HAP-1 (cell line): ENCODE data around the gene BEST2.

ENCODE experiments used
- DNase-seq, 2 experiments: peaks; one replicate each; pipeline ENCODE4 v3.0.0-alpha.2; 2016 to 2020; ENCODE audit warnings: low spot score in 2 of 2
- H3K27me3 ChIP-seq: fragments of 250-450 bp; sonication (Bioruptor Pico); 2 replicates; pipeline ENCODE4 v1.5.1; 2020; ENCODE audit warnings: low read depth, mild to moderate bottlenecking, moderate library complexity
- H3K36me3 ChIP-seq: fragments of 250-450 bp; sonication (Bioruptor Pico); replicated peaks from 2 replicates; pipeline ENCODE4 v1.5.1; 2020; ENCODE audit warnings: mild to moderate bottlenecking
- H3K4me1 ChIP-seq: fragments of 250-450 bp; sonication (Bioruptor Pico); 2 replicates; pipeline ENCODE4 v1.5.1; 2020; ENCODE audit warnings: mild to moderate bottlenecking
- H3K4me3 ChIP-seq: fragments of 250-450 bp; sonication (Bioruptor Pico); 2 replicates; pipeline ENCODE4 v1.5.1; 2020; ENCODE audit warnings: mild to moderate bottlenecking, moderate library complexity
- H3K9me3 ChIP-seq: fragments of 250-450 bp; sonication (Bioruptor Pico); 2 replicates; pipeline ENCODE4 v1.5.1; 2020; ENCODE audit warnings: mild to moderate bottlenecking, moderate library complexity
- in situ Hi-C: fragments of 300-500 bp; cut with MboI; formaldehyde crosslinking; loops from 3 replicates; pipeline ENCODE4 v1.14.3; 2020; ENCODE audit warnings: low sequenced_read_pairs, inconsistent platforms, mixed read lengths

The BEST2 gene

GRCh38 chr19:12737835-12738351, 13.7 kb upstream of the BEST2 start:
- no peaks in the 10 kb centered on the region; the same call in none of the 2 replicates for H3K9me3 ChIP-seq
- no peaks in the 10 kb centered on the region for H3K27me3 ChIP-seq
- in situ Hi-C loops = no loop called here
- peaks cover 19% of the 10 kb centered on the region for H3K36me3 ChIP-seq
- no peak for DNase-seq
- H3K4me3 ChIP-seq = peak overlapping the region; percentile 64
- peaks cover 9% of the 10 kb centered on the region for H3K4me1 ChIP-seq

GRCh38 chr19:12745166-12745897, 6.3 kb upstream of the BEST2 start:
- Histone ChIP-seq H3K4me3 (no peak overlapping the region), H3K36me3 (peaks cover 24% of the 10 kb centered on the region), H3K27me3 (peaks cover 10% of the 10 kb centered on the region), H3K9me3 (no peaks in the 10 kb centered on the region), H3K4me1 (no peaks in the 10 kb centered on the region)
- no peak for DNase-seq
- in situ Hi-C loops = no loop called here

DNA sequence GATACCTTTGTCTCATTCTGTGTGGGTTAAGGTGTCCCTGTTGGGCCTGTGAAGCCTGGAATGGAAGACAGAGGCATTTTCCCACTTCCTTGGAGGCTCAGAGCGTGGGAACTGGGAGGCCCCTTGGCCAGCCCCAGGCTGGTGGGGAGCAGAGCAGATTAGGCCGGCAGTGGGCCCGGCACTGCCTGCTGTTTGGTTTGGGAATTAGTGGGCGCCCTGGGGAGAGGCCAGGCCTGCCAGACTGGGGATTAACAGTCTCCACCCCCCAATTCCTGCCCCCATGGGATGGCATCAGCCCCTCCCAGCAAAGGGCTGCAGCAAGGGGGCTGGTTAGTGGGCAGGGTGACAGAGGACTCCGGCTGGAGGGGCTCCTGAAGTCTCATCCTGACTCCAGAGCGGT, 3.1 kb upstream of the BEST2 start:
- in situ Hi-C loops = no loop called here
- no peak overlapping the region for H3K4me3 ChIP-seq
- DNase-seq = no peak
- no peaks in the 10 kb centered on the region for H3K4me1 ChIP-seq
- peaks cover 38% of the 10 kb centered on the region for H3K27me3 ChIP-seq
- peaks cover 24% of the 10 kb centered on the region for H3K36me3 ChIP-seq
- H3K9me3 ChIP-seq = no peaks in the 10 kb centered on the region

DNA sequence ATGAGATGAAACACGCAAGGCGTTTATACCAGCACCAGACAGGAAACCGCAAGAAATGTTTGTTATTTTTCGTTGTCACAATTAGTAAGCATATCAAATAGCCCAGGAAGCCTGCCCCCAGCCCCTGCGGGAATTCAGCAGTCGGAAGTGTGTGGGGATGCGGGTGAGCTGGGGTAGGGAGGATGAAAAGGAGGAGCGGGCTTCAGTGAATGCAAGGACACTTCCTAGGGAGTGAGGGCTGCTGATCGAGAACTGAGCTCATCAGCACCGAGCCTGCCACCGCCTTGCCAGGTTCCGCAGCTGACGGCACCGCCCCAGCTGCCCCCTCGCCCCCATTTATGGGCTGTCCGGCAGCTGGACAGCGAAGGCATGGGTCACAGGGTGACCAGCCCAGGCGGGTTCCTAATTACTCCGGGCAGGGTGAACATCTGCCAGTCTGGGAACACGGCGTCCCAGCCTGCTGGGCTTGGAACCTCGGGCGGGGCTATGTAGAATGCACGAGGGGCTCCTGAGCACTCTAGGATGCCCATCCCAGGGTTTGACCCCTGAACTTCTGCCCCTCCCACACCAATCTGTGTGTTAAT, 1.6 kb upstream of the BEST2 start:
- DNase-seq = no peak
- Histone ChIP-seq H3K27me3 (peaks cover 40% of the 10 kb centered on the region), H3K4me3 (no peak overlapping the region), H3K4me1 (no peaks in the 10 kb centered on the region), H3K36me3 (peaks cover 18% of the 10 kb centered on the region), H3K9me3 (no peaks in the 10 kb centered on the region)
- in situ Hi-C loops = no loop called here

DNA sequence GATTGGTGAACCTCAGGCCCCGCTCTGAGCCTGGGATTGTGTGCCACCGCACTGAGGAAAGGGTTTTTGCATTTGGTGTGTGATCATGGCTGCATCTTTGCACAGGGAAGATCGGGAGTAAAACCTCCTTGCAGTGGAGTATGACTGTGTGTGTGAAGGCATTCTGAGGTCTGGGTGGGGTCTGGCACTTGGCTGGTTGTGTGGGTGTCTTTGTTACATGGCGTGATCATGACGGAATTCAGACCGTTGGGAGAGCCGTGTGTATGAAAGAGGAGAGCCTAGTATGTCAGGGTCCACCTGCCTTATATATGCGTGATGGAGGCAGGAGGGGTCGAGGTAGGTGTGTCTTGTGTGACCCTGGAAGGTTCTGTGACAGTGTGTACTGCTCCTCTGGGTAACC, 740 bp upstream of the BEST2 start:
- Histone ChIP-seq H3K27me3 (peaks cover 40% of the 10 kb centered on the region), H3K4me3 (no peak overlapping the region), H3K36me3 (peaks cover 11% of the 10 kb centered on the region), H3K4me1 (no peaks in the 10 kb centered on the region), H3K9me3 (no peaks in the 10 kb centered on the region)
- DNase-seq = no peak
- in situ Hi-C loops = no loop called here

GRCh38 chr19:12752056-12752781, 628 bp downstream of the BEST2 start:
- peaks cover under 1% of the 10 kb centered on the region; the same call in 1 of the 2 replicates for H3K4me1 ChIP-seq
- no peak overlapping the region for H3K4me3 ChIP-seq
- peaks cover 3% of the 10 kb centered on the region; the same call in 1 of the 2 replicates for H3K36me3 ChIP-seq
- no peaks in the 10 kb centered on the region for H3K9me3 ChIP-seq
- DNase-seq = no peak
- H3K27me3 ChIP-seq = peaks cover 40% of the 10 kb centered on the region
- in situ Hi-C loops = no loop called here

DNA sequence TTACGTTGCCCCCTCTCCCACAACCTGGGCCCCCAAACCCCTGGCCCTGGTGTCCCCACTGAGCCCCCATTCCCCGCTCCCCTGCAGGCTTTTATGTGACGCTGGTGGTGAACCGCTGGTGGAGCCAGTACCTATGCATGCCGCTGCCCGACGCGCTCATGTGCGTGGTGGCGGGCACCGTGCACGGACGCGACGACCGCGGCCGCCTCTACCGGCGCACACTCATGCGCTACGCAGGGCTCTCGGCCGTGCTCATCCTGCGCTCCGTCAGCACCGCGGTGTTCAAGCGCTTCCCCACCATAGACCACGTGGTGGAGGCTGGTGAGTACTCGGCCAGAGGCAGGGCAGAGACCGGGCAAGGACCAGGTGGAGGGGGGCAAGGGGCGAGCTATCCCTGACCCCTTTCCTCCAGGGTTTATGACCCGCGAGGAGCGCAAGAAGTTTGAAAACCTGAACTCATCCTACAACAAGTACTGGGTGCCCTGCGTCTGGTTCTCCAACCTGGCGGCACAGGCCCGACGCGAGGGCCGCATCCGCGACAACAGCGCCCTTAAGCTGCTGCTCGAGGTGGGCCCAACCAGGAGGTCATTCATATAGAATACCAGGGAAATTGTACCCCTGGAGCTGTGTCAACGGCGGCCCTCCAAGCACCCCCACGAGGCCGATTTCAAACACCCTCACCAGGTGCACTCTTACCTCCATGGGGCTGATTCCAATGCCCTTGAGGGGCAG, 3.0 kb downstream of the BEST2 start:
- peaks cover 37% of the 10 kb centered on the region for H3K27me3 ChIP-seq
- no peaks in the 10 kb centered on the region for H3K9me3 ChIP-seq
- in situ Hi-C loops = no loop called here
- no peaks in the 10 kb centered on the region for H3K36me3 ChIP-seq
- no peak overlapping the region for H3K4me3 ChIP-seq
- no peak for DNase-seq
- H3K4me1 ChIP-seq = peaks cover 3% of the 10 kb centered on the region; the same call in 1 of the 2 replicates

- Histone ChIP-seq H3K27me3 (peaks cover 20% of the 10 kb centered on the region), H3K36me3 (no peaks in the 10 kb centered on the region), H3K4me1 (peaks cover 3% of the 10 kb centered on the region; the same call in 1 of the 2 replicates), H3K4me3 (no peak overlapping the region), H3K9me3 (no peaks in the 10 kb centered on the region)
- DNase-seq = no peak
- in situ Hi-C loops = no loop called here
These were observed 4.7 kb downstream of the BEST2 start for GRCh38 chr19:12756150-12756883.

GRCh38 chr19:12757544-12758274, 6.1 kb downstream of the BEST2 start:
- Histone ChIP-seq H3K4me1 (peaks cover 3% of the 10 kb centered on the region; the same call in 1 of the 2 replicates), H3K4me3 (peak overlapping the region; percentile 21), H3K27me3 (peaks cover 8% of the 10 kb centered on the region), H3K36me3 (0 out of 2 replicates have a peak, but pooled peaks cover 2% of the 10 kb centered on the region), H3K9me3 (no peaks in the 10 kb centered on the region)
- in situ Hi-C loops = no loop called here
- DNase-seq = peak; percentile 63 to 85

- H3K4me3 ChIP-seq = no peak overlapping the region
- no peaks in the 10 kb centered on the region for H3K9me3 ChIP-seq
- peaks cover 8% of the 10 kb centered on the region; the same call in 1 of the 2 replicates for H3K36me3 ChIP-seq
- in situ Hi-C loops = no loop called here
- DNase-seq = no peak
- H3K4me1 ChIP-seq = peaks cover 3% of the 10 kb centered on the region; the same call in 1 of the 2 replicates
- no peaks in the 10 kb centered on the region for H3K27me3 ChIP-seq
These were observed 8.1 kb downstream of the BEST2 start for GRCh38 chr19:12759686-12760085.

DNA sequence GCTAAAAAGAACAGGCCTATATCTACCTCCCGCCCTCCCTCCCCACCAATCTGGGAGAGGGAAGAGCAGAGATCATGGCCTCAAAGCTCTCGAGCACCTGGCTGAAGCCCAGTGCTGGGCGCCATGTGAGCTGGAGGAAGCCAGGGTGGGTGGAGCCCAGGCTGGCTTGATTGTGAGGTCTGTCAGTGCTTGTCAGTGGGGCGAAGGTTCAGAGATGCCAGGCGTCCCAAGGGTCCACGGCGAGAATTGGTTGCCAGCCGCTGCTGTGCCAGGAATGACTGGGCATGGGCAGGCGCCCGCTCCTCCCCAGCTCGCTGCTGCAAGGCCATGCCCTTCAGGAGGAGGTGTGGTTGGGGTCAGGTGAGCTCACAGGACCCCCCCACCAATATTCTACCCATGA, 11.5 kb downstream of the BEST2 start:
- Histone ChIP-seq H3K9me3 (no peaks in the 10 kb centered on the region), H3K4me1 (no peaks in the 10 kb centered on the region), H3K36me3 (peaks cover 11% of the 10 kb centered on the region; the same call in 1 of the 2 replicates), H3K4me3 (no peak overlapping the region), H3K27me3 (no peaks in the 10 kb centered on the region)
- no peak for DNase-seq
- in situ Hi-C loops = no loop called here

DNA sequence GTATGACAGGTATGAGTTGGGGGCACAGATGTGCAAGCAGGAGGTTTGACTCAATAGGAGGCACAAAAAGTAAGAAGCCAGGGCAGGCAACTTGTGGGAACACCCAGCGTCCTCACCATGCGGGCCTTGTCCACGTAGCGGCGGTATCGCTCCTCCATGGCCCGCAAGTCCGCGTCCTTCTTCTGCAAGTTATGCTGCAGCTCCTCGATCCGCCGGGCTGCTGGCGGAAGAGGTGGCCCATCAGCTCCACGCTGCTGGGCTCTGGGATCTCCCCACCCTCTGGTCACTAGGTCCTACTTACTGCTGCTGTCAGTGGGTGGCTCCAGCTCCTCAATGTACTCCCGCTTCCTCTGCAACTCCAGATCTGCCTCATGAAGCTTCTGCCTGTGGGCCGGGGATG, 13.1 kb downstream of the BEST2 start:
- no peaks in the 10 kb centered on the region for H3K4me1 ChIP-seq
- in situ Hi-C loops = no loop called here
- no peak for DNase-seq
- no peaks in the 10 kb centered on the region for H3K9me3 ChIP-seq
- peaks cover 11% of the 10 kb centered on the region; the same call in 1 of the 2 replicates for H3K36me3 ChIP-seq
- H3K4me3 ChIP-seq = no peak overlapping the region
- H3K27me3 ChIP-seq = no peaks in the 10 kb centered on the region
